ENCODE measurements around the gene SH3RF3.
"Not testable (repeated sequence)": the region's sequence is repeated elsewhere in the genome, so short reads cannot be mapped to it uniquely, and the experiment has no call there.

Gene SH3RF3

DNA sequence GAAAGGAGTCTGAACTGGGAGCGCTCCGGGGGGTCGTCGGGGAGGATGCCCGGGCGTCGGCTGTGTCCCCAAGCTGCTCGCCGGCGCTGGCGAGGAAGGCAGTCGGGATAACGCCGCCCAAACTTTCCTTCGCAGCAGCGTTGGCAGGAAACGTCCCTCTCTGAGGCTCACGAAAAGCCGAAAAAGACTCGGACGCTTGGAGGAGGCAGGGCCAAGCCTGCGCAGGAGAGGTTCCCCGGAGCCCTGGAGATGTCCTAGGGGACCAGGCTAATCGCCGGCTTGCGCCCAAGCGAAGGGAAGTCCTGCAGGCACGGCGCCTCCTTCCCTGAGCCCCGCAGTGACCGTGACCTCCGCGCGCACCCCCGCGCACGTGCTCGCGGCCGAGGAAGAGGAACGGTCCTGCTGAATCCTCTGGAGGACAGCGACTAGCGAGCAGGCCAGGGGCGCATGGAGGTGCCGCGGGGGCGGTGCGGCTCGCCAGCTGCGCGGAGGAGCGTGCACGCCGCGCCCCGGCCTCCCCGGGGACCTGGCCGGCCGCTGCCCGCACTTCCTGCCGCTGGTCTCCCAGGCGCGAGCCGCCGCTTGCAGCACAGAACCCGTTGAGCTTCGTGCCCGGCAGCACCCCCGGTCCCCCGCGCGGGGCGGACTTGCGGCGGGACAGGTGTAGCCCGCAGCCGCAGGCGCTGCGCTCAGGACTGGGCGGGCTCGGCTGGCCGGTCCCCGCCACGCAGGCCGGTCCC, at the start of gene SH3RF3:
Gene SH3RF3, plus strand, starts transcription at position 590 of the 740 bp plus-strand sequence.
- ATAC-seq (peak; percentile 15), DNase-seq (peak; percentile 41)

GRCh38 chr2:109079590-109079989, 49.4 kb upstream of the SH3RF3 start:
- DNase-seq (no peak), ATAC-seq (peak; percentile 28)

GRCh38 chr2:109080109-109080508, 48.9 kb upstream of the SH3RF3 start:
- no peak for DNase-seq
- ATAC-seq = no peak

GRCh38 chr2:109080757-109081156, 48.2 kb upstream of the SH3RF3 start:
- DNase-seq = no peak
- ATAC-seq = no peak

DNA sequence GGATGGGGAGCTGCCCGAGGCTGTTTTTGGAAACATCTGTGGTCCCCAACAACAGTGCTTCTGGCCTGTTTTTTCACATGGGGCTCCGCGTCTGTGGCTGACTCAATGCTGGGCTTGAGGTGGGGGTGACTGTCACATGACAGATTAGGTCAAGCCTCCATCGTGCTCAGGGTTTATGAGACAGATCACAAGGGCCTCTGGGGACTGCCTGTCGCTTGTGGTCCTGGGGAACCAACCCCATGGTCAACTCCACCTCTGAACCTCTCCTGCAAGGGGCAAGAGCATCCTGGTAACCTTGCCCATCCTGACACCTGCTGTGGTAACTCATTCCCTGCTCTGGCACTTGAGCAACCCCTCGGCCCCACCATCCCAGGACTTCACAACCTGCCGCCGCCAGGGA, 47.6 kb upstream of the SH3RF3 start:
- ATAC-seq = no peak
- DNase-seq = no peak

- no peak for ATAC-seq
- no peak for DNase-seq
Measured at GRCh38 chr2:109083771-109084170, 45.2 kb upstream of the SH3RF3 start.

DNA sequence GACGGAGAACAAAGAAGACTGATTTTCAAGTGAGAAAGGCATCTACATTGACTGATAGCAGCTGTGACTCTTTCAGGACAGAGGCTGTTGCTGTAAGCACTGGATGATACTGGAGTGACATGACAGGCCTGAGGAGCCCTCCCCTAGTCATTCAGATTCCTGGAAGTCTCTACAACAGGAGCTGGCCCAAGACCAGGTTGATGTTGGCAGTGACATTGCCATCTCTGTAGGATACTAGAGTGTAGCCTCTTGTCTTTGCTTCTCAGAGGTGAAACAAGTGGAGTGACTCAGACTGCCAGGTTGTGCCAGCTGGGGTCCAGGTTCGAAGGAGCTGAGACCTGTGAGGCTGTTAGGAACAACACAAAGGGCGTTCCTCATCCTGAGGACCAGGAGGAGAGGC, 44.7 kb upstream of the SH3RF3 start:
- ATAC-seq = no peak
- no peak for DNase-seq

DNA sequence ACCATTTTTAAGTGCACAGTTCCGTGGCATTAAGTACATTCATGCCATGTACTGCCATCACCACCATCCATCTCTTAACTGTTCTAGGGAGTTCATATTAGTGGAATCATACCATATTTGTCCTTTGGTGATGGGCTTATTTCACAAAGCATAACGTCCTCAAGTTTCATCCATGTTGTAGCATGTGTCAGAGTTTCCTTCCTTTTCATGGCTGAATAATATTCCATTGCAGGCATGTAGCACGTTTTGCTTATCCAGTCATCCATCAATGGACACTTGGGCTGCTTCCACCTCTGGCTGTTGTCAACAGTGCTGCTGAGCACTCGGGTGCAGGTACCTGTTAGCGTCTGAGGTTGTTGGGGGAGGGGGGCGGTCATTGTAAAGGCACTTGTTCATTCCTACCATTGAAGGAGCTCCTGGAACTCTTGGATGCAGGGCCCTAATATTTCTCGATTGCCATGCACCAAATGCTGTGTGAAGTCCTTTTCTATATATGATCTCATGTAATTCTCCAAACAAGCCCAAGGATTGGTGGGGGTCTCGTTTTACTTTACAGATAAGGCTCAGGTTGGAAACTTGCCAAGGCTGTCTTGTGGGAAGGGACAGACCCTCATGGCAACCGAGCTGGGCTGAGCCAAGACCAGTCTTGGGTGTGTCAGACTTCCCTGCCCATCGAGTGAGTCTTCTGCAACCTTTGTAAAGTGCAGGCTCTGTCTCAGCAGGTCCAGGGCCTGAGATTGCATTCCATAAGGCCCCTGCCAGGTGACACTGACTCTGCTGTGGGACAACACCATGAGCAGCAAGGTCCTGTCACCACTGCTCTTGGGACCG, 42.9 kb upstream of the SH3RF3 start:
- ATAC-seq (no peak), DNase-seq (no peak)

DNA sequence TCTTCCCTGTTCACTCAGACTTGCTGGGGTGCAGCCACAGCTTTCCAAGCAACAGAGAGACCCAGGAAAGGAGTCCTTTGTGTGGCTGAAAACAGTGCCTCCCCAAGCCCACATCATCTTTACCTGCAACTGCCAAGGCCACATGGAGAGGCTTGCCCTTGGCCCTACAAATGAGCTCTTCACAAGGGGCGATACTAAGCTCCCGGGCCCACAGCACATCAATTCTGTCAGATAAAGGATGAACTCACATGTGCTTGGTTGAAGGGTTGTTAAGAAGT, 42.3 kb upstream of the SH3RF3 start:
- ATAC-seq (no peak), DNase-seq (no peak)

DNA sequence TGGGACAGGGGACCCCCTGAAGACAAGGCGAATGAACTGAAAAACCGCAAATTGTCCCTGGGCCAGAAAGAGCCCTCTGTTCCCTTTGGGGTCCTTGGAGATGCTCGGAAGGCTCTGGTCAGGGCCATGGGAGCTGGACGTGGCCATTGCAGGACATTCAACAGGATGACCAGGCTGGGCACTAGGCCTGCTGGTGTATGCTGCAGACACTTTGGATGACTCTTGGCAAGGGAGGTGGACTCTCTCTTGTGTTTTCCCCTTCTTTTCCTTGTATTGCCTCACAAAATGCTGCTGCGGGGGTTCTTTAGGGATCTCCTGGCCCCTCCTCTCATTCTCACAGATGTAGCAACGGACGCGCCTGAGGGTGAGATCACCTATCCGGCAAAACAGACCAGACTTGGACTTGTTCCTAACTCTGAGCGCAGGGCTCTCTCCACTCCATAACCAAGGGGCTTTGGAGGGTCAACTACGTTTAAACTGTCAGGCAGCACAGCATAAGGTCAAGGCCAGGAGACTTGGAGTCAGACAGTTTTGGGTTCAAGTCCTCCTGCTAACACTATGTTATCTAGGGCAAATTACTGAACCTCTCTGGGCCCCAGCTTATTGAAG, 41.8 kb upstream of the SH3RF3 start:
- ATAC-seq = no peak
- DNase-seq = no peak

DNA sequence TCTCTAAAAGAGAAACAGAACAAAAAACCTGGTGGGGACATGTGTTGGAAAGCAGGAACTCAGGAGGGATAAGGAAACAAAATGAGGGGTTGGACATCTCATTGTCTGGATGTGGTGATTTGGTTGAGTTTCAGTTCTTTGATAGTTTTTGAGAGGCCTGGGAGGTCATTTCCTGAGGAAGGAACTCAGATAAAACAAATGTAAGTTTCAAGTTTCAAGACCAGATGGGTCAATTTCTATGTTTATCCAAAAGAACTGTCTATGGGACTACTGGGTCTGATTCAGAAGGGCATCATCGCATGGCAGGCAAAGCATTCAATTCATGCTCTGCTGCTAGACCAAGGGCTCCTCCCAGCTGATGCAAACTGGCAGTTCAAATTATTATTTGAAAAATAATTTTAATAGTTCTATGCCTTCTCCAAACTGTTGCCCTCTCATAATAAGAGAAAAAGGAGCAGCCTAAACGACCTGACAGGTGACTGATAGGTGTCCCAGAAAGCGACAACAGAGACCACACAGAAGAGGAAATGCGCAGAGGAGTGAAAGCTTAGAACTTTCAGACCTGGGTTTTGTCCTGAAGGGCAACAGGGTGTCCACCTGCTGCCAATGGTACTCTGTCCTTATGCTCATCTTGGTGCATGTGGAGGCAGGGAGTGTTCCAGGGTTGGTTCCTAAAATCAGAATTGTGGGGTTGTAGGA, 39.3 kb upstream of the SH3RF3 start:
- no peak for ATAC-seq
- DNase-seq = no peak

DNA sequence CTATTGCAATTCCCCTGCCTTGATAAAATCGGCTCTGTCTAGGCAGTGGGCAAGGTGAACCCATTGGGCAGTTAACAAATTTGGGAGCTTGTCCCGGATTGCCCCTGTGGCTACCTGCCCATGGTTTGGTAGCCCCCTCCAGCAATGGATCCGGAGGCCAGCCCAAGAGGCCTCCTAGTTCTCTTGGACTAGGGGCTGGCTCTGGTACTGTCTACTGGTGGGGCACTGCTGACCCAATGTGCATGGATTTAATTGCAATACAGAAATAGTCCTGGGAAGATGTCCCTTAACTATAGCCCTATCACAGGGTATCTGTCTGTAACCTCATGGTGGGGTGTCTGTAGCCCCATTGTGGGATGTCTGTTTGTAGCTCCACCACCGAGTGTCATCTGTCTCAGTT, 37.5 kb upstream of the SH3RF3 start:
- DNase-seq (no peak), ATAC-seq (peak; percentile 46)

- ATAC-seq = no peak
- no peak for DNase-seq
Measured at GRCh38 chr2:109094144-109094543, 34.9 kb upstream of the SH3RF3 start.

DNA sequence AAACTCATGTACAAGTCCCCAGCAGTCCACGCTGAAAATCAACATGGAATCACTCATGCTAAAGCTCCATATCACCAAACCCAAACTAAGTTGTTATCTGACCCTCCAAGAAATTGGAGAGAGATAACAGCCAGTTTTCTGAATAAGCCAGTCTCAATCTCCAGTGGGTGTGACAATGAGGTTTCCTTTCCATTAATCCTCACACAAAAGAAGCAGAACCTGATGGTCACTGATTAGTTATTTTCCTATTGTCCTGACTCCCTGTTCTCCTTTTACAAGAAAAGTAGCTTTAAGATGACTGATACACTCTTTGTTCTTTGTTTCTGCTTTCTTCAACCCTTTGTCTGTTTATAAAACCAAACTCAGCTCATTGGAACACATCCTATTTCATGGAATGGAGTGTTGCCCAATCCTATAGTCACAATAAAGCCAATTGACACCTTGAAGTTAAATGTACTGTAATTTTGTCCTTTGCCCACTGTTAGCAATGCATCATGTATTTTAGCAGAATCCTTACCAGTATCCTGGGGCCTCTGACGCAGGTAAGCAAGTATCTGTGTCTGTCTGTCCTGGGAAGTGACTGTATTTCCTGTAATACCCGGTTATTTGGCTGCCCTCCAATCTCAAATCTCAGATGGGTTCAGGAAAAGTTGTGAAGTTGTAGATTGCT, 30.6 kb upstream of the SH3RF3 start:
- DNase-seq (no peak), ATAC-seq (no peak)

DNA sequence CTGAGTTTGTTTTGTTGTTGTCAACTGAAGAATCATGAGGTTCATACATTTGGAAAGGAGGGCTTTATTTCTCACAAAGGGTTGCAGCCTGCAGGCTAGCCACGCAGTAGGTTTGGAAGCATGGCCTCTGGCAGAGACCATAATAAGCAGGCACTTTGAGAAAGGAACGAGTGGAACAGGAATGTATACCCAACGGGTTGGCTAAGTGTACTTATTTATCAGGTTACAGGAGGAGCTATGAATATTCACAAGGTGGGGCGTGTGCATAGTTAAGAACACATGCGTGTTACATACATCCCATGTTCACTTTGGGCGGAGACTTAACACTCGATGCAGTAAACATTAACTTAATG, 30.1 kb upstream of the SH3RF3 start:
- no peak for DNase-seq
- no peak for ATAC-seq

- ATAC-seq (peak; percentile 46), DNase-seq (no peak)
Measured at GRCh38 chr2:109102588-109103233, 26.3 kb upstream of the SH3RF3 start.

DNA sequence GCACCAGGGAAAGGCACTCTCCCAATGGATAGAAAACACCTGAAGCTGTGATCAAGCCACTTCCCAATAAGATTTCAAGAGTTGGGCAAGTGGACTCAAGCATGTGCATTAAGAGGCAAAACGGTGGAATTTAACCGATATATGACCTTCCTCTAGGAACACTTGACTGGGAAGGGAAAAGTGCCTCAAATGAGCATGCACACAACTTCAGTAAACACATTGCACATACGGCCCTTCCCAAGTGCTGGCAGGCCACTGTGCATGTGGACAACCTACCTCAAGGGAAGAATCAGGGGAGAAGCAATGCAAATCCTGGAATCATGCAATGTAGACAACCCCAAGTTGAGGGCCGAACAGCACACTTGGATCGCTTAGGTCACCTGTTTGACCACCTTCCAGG, 23.9 kb upstream of the SH3RF3 start:
- no peak for ATAC-seq

DNA sequence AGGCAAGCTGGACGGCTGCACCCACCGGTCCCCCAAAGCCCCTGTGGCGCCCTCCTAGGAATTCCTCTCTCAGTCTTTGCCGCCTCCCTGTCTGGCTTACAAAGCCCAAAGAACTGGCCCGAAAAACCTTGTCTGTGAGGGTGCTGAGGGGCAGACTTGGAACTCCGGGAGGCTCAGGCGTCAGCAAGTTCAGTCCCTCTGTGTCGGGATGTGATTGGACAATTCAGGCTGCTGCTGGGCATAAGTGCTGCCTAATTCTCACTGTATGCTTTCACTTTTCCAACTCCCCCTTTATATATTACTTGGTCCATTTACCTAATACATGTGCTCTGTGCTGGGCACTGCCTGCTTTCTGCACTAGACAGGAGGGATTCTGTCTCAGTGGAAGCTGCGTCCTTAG, 20.3 kb upstream of the SH3RF3 start:
- DNase-seq = no peak
- ATAC-seq = no peak

More for the DNA sequence above, 23.9 kb upstream of the SH3RF3 start:
- no peak for DNase-seq

DNA sequence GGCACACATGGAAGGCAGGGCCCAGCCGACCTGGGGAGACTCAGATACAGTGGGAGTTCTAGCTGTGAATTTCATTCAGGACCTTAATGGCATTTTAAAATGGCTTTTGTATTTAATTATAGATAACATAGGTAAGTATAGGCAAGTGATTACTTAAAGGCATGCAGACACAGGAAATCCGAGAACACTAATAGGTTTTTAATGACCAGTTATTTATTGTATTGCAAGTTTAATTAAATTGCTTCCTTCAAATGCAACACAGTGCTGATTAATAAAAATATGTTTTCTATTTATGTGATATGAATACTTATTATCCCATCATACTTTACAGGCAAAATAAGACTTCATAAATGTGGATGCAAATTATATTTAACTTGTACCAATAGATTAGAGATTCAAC, 19.7 kb upstream of the SH3RF3 start:
- no peak for DNase-seq
- no peak for ATAC-seq

DNA sequence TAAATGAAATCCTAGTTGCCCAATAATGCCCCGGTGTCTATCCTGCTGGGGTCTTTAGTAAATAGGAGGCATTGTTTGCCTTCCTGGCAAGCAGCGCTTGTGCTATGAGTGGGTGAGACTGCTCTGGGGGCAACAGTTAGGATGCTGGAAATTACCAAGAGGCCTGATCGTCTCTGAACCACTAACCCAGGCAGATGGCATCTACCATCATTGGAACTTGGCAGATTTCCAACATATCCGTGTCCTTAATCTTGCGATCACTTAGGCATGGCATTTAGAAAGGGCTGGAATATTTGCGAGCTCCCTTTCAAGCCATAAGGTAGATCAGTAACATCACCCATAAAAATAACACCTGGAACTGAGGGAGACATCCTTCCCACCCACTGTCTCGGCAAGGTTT, 18.8 kb upstream of the SH3RF3 start:
- no peak for DNase-seq
- no peak for ATAC-seq

DNA sequence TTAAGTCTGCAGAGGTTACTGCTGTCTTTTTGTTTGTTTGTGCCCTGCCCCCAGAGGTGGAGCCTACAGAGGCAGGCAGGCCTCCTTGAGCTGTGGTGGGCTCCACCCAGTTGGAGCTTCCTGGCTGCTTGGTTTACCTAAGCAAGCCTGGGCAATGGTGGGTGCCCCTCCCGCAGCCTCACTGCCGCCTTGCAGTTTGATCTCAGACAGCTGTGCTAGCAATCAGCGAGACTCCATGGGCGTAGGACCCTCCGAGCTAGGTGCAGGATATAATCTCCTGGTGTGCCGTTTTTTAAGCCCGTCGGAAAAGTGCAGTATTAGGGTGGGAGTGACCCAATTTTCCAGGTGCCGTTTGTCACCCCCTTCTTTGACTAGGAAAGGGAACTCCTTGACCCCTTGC, 11.8 kb upstream of the SH3RF3 start:
- ATAC-seq, DNase-seq: not testable (repeated sequence)

GRCh38 chr2:109117780-109118179, 11.2 kb upstream of the SH3RF3 start:
- DNase-seq (no peak), ATAC-seq (no peak)

Data from stimulated activated naive CD8-positive, alpha-beta T cell treated with anti-CD3 and anti-CD28 coated beads, Interleukin-15, Interleukin-2, amounts not matched to agents 100 U/mL and 50 U/mL, for 24 hours (primary cell).